Esophagus muscularis mucosa (tissue), 4 donors: ENCODE measurements around the gene SMG6. TPM values are rescaled to one million over a fixed set of nuclear protein-coding genes. Genes with fewer than 3 reads are reported as not detected.
A peak's percentile ranks its signal among the peaks of the same experiment; 100 is the strongest.

ENCODE experiments used
- DNase-seq: peaks from one replicate; pipeline ENCODE4 v3.0.0-alpha.2; 2017; ENCODE audit errors: extremely low spot score
- H3K27ac ChIP-seq, 4 donors: fragments of 200-600 bp; sonication (generic); replicated peaks in 1 of 4; 1 replicate in 3 of 4; 2 replicates in 1 of 4; pipeline ENCODE4 v1.5.1; 2016 to 2019; ENCODE audit warnings: mild to moderate bottlenecking in 1 of 4
- H3K27me3 ChIP-seq, 4 donors: fragments of 200-600 bp; sonication (generic); one replicate each; pipeline versions ENCODE4 v1.5.1 to v1.6.0; 2016 to 2019
- H3K36me3 ChIP-seq, 4 donors: fragments of 200-600 bp; sonication (generic); one replicate each; pipeline ENCODE4 v1.5.1; 2016 to 2019
- H3K4me1 ChIP-seq, 4 donors: fragments of 200-600 bp; sonication (generic); one replicate each; pipeline ENCODE4 v1.5.1; 2016 to 2019
- H3K4me3 ChIP-seq, 4 donors: fragments of 200-600 bp; sonication (generic); 1 replicate in 2 of 4; 2 replicates in 2 of 4; pipeline ENCODE4 v1.5.1; 2016 to 2019; ENCODE audit warnings: mild to moderate bottlenecking in 4 of 4, moderate library complexity in 1 of 4
- H3K9me3 ChIP-seq, 4 donors: fragments of 200-600 bp; sonication (generic); 1 replicate in 3 of 4; 2 replicates in 1 of 4; pipeline ENCODE4 v1.5.1; 2016 to 2019
- EP300 ChIP-seq: sonication (generic); formaldehyde crosslinking; IDR thresholded peaks from one replicate; pipeline ENCODE4 v1.6.1; 2017; ENCODE audit warnings: antibody characterized with exemption
- POLR2A ChIP-seq: fragments of 450-650 bp; IDR thresholded peaks from one replicate; pipeline ENCODE4 v1.6.1; 2017; ENCODE audit warnings: antibody characterized with exemption, moderate library complexity, mild to moderate bottlenecking, low read depth
- POLR2AphosphoS5 ChIP-seq, 2 donors: sonication (generic); formaldehyde crosslinking; IDR thresholded peaks; one replicate each; pipeline ENCODE4 v1.6.1; 2017; ENCODE audit warnings: antibody characterized with exemption in 2 of 2
- WGBS: methylation state at CpG from one replicate; pipeline ENCODE4 v1.1.5; 2018; 5-methylcytosine and 5-hydroxymethylcytosine counted together
- intact Hi-C: fragments of 100-400 bp; cut with DNase I; formaldehyde crosslinking; loops from one replicate; pipeline ENCODE4 v1.15.1; 2023
- total RNA-seq, 4 donors: library from RNA; depleted of rRNA; stranded (reverse); fragments of >200 nt; gene quantifications; one replicate each; pipeline versions ENCODE4 v1.1.0 to v1.2.1, GENCODE V29; 2016
- TF ChIP-seq, protein P1 (sequence below), 3 experiments: fragments of 200-600 bp in 2 of 3; fragments of 450-650 bp in 1 of 3; sonication (generic) in 2 of 3; IDR thresholded peaks; one replicate each; pipeline ENCODE4 v1.5.1; 2017 to 2019; ENCODE audit warnings: antibody characterized with exemption in 3 of 3, mild to moderate bottlenecking in 2 of 3, moderate library complexity in 1 of 3

Gene SMG6
- total RNA-seq, 4 donors from 2014 or later = 38.2 to 67.7 (median 47.7) TPM

DNA sequence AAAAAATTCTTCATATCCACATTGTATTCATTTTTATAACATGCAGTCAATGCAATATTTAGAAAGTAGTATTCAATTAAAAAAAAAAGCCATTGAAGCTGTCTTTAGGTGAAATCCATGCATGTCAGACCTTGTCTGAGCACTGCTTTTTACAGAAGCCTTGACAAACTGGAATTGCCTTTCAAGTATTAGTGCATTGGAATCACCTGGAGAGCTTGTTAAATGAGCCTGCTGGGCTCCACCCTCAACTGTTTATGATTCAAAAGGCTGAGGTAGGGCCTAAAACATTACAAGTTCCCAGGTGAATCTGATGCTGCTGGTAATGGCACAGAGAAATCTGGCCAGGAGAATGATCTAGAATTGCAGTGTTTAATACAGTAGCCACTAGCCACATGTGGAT, 162.9 kb downstream of the SMG6 start:
- Histone ChIP-seq H3K27ac (no peak overlapping the region), H3K9me3 (no peaks in the 10 kb centered on the region), H3K4me3 (no peak overlapping the region), H3K27me3 (no peaks in the 10 kb centered on the region), H3K4me1 (peaks cover 15 to 30% (median 27%) of the 10 kb centered on the region in 4 donors), H3K36me3 (no peaks in the 10 kb centered on the region)
- TF ChIP-seq, protein P1, sequence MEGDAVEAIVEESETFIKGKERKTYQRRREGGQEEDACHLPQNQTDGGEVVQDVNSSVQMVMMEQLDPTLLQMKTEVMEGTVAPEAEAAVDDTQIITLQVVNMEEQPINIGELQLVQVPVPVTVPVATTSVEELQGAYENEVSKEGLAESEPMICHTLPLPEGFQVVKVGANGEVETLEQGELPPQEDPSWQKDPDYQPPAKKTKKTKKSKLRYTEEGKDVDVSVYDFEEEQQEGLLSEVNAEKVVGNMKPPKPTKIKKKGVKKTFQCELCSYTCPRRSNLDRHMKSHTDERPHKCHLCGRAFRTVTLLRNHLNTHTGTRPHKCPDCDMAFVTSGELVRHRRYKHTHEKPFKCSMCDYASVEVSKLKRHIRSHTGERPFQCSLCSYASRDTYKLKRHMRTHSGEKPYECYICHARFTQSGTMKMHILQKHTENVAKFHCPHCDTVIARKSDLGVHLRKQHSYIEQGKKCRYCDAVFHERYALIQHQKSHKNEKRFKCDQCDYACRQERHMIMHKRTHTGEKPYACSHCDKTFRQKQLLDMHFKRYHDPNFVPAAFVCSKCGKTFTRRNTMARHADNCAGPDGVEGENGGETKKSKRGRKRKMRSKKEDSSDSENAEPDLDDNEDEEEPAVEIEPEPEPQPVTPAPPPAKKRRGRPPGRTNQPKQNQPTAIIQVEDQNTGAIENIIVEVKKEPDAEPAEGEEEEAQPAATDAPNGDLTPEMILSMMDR (IDR thresholded peaks at IDR 0.05) = no peak
- no peak for TF ChIP-seq POLR2A
- TF ChIP-seq EP300 = no peak
- no peak for TF ChIP-seq POLR2AphosphoS5 (IDR thresholded peaks at IDR 0.05)
- intact Hi-C loops = no loop called here
- DNase-seq = no peak

DNA sequence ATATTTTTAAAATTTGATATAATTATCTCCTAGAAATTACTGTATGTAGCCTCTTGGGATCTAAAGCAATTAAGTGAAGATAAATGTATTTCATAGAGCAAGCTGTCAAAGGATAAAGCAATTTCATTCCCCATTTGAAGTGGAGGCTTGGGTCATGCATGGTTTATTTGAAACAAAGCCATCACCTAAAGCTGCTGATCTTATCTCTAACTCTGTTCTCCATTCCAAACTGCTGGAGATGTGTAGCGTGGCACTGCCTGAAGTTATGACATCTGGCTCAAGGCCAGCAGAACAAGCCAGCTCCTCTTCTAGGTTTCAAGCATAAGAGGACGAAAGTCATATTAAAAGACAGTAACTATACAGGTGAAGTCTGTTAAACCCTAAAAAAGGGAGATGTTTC, 164.8 kb downstream of the SMG6 start:
- no peaks in the 10 kb centered on the region for H3K36me3 ChIP-seq
- TF ChIP-seq, protein P1 (IDR thresholded peaks at IDR 0.05) = no peak
- TF ChIP-seq POLR2AphosphoS5 (IDR thresholded peaks at IDR 0.05) (no peak), POLR2A (no peak), EP300 (no peak)
- H3K9me3 ChIP-seq = no peaks in the 10 kb centered on the region
- no peaks in the 10 kb centered on the region for H3K27me3 ChIP-seq
- no peak overlapping the region for H3K4me3 ChIP-seq
- no peak for DNase-seq
- intact Hi-C loops = no loop called here
- 33% methylated on average over 2 of the region's 2 CpGs for WGBS
- H3K4me1 ChIP-seq = peaks cover 15 to 30% (median 27%) of the 10 kb centered on the region in 4 donors
- no peak overlapping the region for H3K27ac ChIP-seq

DNA sequence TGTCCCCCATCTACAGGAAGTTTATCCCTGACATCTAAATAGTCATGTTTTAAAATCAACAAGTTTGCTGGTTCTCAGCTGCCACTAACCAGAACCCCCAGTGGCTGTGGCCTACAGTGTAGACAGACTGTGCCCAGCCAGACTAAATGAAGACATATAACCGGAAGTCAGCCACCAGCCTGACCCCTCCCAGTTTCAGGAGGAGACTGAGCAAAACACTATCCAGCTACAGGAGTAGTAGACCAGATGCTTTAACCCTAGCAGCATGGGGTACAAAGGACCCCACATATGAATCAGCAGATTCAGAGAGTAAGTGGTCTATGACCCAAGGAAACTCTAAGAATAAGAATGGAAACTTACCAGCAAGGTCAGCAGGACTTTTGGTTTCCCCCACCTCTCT, 165.3 kb downstream of the SMG6 start:
- DNase-seq = no peak
- TF ChIP-seq, protein P1 (IDR thresholded peaks at IDR 0.05) = no peak
- TF ChIP-seq EP300 (no peak), POLR2A (no peak), POLR2AphosphoS5 (IDR thresholded peaks at IDR 0.05) (no peak)
- H3K27ac ChIP-seq = peak overlapping the region in 1 of 4 donors; percentile 39
- intact Hi-C loops = no loop called here
- peaks cover 0 to 3% (median 0%) of the 10 kb centered on the region in 4 donors for H3K36me3 ChIP-seq
- no peak overlapping the region for H3K4me3 ChIP-seq
- H3K4me1 ChIP-seq = peaks cover 15 to 30% (median 27%) of the 10 kb centered on the region in 4 donors
- no peaks in the 10 kb centered on the region for H3K27me3 ChIP-seq
- H3K9me3 ChIP-seq = no peaks in the 10 kb centered on the region
- WGBS = 33% methylated on average over 1 of the region's 1 CpG

- Histone ChIP-seq H3K4me1 (peaks cover 15 to 30% (median 27%) of the 10 kb centered on the region in 4 donors), H3K27me3 (no peaks in the 10 kb centered on the region), H3K4me3 (no peak overlapping the region), H3K36me3 (peaks cover 0 to 9% (median 0%) of the 10 kb centered on the region in 4 donors), H3K27ac (peak overlapping the region in 2 of 4 donors; percentile 23 to 39), H3K9me3 (no peaks in the 10 kb centered on the region)
- WGBS = 75% methylated on average over 11 of the region's 11 CpGs
- DNase-seq = no peak
- intact Hi-C loops = no loop called here
- TF ChIP-seq POLR2AphosphoS5 (IDR thresholded peaks at IDR 0.05) = no peak
These were observed 166.1 kb downstream of the SMG6 start for GRCh38 chr17:2137342-2138098.

GRCh38 chr17:2136241-2136640, 167.3 kb downstream of the SMG6 start:
- H3K36me3 ChIP-seq = peaks cover 0 to 13% (median 0%) of the 10 kb centered on the region in 4 donors
- H3K4me3 ChIP-seq = no peak overlapping the region
- H3K27me3 ChIP-seq = no peaks in the 10 kb centered on the region
- no peak overlapping the region for H3K27ac ChIP-seq
- 87% methylated on average over 6 of the region's 6 CpGs for WGBS
- no peak for TF ChIP-seq POLR2A
- TF ChIP-seq, protein P1 (IDR thresholded peaks at IDR 0.05) = no peak
- no peak for TF ChIP-seq POLR2AphosphoS5 (IDR thresholded peaks at IDR 0.05)
- TF ChIP-seq EP300 = no peak
- DNase-seq = no peak
- peaks cover 15 to 30% (median 27%) of the 10 kb centered on the region in 4 donors for H3K4me1 ChIP-seq
- intact Hi-C loops = no loop called here
- H3K9me3 ChIP-seq = no peaks in the 10 kb centered on the region
